Measurements from ENCODE around the gene RPS14. TPM values are rescaled to one million over a fixed set of nuclear protein-coding genes. Genes with fewer than 3 reads are reported as not detected.

RPS14 gene
- total RNA-seq, 2 donors from 2014 or later = 2,876 to 3,412 TPM

GRCh38 chr5:150411245-150411979 is 38.1 kb downstream of the RPS14 start:
- Mint-ChIP-seq H3K36me3 (peaks cover 6 to 13% of the 10 kb centered on the region in 2 donors), H3K9me3 (no peaks in the 10 kb centered on the region), H3K27ac (peak overlapping the region; percentile 94 to 98)
- DNase-seq (ENCODE audit: low spot score in 2 of 2) (peak in 1 of 2 donors; percentile 59), ATAC-seq (peak; percentile 10 to 25)

- DNase-seq (ENCODE audit: low spot score in 2 of 2) (peak in 1 of 2 donors; percentile 34), ATAC-seq (peak; percentile 23 to 29)
- Mint-ChIP-seq H3K27ac (peak overlapping the region; percentile 76 to 94), H3K9me3 (no peaks in the 10 kb centered on the region), H3K36me3 (peaks cover 6 to 19% of the 10 kb centered on the region in 2 donors)
These were observed 38.9 kb downstream of the RPS14 start for GRCh38 chr5:150410524-150411244.

- peaks cover 6 to 19% of the 10 kb centered on the region in 2 donors for H3K36me3 Mint-ChIP-seq
- peak overlapping the region; percentile 76 to 94 for H3K27ac Mint-ChIP-seq
- no peaks in the 10 kb centered on the region for H3K9me3 Mint-ChIP-seq
- DNase-seq (ENCODE audit: low spot score in 2 of 2) (peak; percentile 44 to 63), ATAC-seq (peak; percentile 35 to 37)
These were observed 39.7 kb downstream of the RPS14 start for GRCh38 chr5:150409638-150410523.

DNA sequence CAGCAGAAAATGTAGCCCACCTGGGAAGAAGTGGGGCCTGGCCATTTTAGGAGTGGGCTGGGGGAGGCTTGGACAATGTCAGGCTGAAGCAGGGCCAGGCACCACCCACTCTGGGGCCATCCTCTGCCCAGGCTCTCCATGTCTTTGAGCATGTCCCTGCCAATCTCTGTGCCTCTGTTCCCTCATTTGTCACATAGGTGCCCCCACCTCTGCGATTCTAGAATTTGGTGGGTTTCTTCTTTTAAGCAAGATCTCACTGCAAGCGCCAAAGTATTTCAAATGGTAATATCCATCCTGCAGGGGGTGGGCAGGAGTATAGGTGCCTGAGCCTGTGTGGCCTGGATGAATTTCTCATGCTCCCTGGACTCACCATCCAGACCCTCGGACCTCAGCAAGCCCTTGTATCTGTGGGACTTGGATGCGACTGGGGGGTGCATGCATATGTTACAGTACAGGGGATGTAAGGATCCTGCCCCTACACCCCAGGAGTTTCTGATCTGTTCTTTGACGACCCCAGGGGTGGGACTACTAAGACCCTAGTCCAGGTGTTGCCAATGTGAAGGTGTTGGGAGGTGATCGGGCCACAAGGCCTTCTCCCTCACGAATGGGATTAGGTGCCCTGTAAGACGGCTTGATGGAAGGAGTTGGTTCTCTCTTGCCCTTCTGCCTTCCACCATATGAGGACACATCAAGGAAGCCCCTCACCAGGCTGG is 41.2 kb downstream of the RPS14 start:
- Mint-ChIP-seq H3K27ac (peak overlapping the region in 1 of 2 donors; percentile 62), H3K9me3 (no peaks in the 10 kb centered on the region), H3K36me3 (peaks cover 6 to 19% of the 10 kb centered on the region in 2 donors)
- no peak for DNase-seq (ENCODE audit: low spot score in 2 of 2)
- no peak for ATAC-seq

GRCh38 chr5:150407096-150407720 is 42.3 kb downstream of the RPS14 start:
- peak overlapping the region in 1 of 2 donors; percentile 62 for H3K27ac Mint-ChIP-seq
- ATAC-seq (no peak), DNase-seq (ENCODE audit: low spot score in 2 of 2) (no peak)
- H3K36me3 Mint-ChIP-seq = peaks cover under 1 to 12% of the 10 kb centered on the region in 2 donors
- no peaks in the 10 kb centered on the region for H3K9me3 Mint-ChIP-seq

DNA sequence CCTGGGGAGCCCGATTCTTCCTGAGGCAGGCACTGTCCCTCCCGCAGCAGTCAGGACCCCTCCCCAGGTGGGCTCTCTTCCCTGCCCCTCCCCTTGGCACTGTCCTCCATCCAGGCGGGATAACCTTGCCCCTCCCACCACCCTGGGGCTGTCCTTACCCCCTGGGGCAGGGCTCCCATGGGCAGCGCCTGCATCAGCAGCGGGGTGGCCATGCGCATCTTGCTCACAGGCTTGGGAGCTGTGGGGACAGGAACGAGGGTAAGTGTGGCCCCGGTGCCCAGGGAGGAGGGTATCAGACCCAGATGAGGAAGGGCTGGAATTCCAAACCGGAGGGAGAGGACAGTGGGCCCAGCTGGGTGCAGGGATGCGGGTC is 42.8 kb downstream of the RPS14 start:
- Mint-ChIP-seq H3K27ac (peak overlapping the region in 1 of 2 donors; percentile 62), H3K36me3 (peaks cover 0 to 11% of the 10 kb centered on the region in 2 donors), H3K9me3 (no peaks in the 10 kb centered on the region)
- ATAC-seq (no peak), DNase-seq (ENCODE audit: low spot score in 2 of 2) (no peak)

- DNase-seq (ENCODE audit: low spot score in 2 of 2) (no peak), ATAC-seq (no peak)
- H3K9me3 Mint-ChIP-seq = no peaks in the 10 kb centered on the region
- peak overlapping the region in 1 of 2 donors; percentile 62 for H3K27ac Mint-ChIP-seq
- H3K36me3 Mint-ChIP-seq = peaks cover 0 to 16% of the 10 kb centered on the region in 2 donors
These were observed 43.3 kb downstream of the RPS14 start for GRCh38 chr5:150406103-150406722.

DNA sequence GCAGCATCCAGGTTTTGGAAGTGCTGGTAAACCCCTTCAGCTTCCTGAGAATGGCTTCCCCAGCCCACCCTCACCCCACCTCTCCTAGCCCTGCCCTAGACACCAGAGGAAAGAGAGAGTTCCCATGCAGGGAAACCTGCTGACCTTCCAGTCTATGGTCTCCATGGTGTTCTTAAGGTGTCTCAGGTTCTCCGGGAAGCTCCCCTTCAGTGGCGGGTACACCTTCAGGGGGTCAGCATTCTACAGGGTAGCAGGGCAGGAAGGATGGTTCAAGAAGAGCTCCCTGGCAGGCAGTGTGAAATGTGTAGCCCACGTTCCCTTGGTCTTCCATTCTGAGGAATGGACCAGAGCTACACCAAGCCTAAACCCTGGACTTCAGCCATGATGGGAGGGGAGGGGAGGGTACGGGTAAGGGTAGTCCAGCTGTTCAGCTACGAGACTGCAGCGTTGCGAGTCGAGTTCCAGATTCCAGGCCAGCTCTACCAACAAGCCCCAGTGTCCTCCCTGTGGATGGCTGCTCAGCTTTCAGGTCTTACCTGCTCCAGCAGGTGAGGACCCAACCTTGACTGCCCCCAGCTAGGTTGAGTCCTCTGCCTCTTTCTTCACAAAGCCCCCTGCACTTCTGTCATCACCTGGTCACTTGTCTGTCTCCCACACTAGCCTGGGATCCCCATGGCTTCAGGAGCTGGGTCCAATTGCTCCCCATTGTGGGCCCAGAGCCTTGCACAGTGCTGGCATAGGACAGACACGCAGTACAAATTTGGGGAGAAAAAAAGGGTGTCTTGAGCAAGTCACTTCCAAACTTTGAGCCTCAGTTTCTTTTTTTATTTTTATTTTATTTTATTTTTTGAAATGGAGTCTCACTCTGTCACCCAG is 44.4 kb downstream of the RPS14 start:
- Mint-ChIP-seq H3K9me3 (no peaks in the 10 kb centered on the region), H3K36me3 (peaks cover 0 to 11% of the 10 kb centered on the region in 2 donors), H3K27ac (no peak overlapping the region)
- ATAC-seq = no peak
- DNase-seq (ENCODE audit: low spot score in 2 of 2) = no peak

GRCh38 chr5:150404535-150404934 is 45.0 kb downstream of the RPS14 start:
- DNase-seq (ENCODE audit: low spot score in 2 of 2) (no peak), ATAC-seq (no peak)
- no peak overlapping the region for H3K27ac Mint-ChIP-seq
- H3K9me3 Mint-ChIP-seq = no peaks in the 10 kb centered on the region
- peaks cover 0 to 11% of the 10 kb centered on the region in 2 donors for H3K36me3 Mint-ChIP-seq

- no peaks in the 10 kb centered on the region for H3K9me3 Mint-ChIP-seq
- DNase-seq (ENCODE audit: low spot score in 2 of 2) (no peak), ATAC-seq (no peak)
- H3K36me3 Mint-ChIP-seq = peaks cover 0 to 11% of the 10 kb centered on the region in 2 donors
- H3K27ac Mint-ChIP-seq = no peak overlapping the region
These were observed 45.4 kb downstream of the RPS14 start for GRCh38 chr5:150404121-150404520.

GRCh38 chr5:150402901-150403342 is 46.6 kb downstream of the RPS14 start:
- DNase-seq (ENCODE audit: low spot score in 2 of 2) (no peak), ATAC-seq (no peak)
- Mint-ChIP-seq H3K36me3 (peaks cover 0 to 11% of the 10 kb centered on the region in 2 donors), H3K27ac (peak overlapping the region in 1 of 2 donors; percentile 31), H3K9me3 (no peaks in the 10 kb centered on the region)

DNA sequence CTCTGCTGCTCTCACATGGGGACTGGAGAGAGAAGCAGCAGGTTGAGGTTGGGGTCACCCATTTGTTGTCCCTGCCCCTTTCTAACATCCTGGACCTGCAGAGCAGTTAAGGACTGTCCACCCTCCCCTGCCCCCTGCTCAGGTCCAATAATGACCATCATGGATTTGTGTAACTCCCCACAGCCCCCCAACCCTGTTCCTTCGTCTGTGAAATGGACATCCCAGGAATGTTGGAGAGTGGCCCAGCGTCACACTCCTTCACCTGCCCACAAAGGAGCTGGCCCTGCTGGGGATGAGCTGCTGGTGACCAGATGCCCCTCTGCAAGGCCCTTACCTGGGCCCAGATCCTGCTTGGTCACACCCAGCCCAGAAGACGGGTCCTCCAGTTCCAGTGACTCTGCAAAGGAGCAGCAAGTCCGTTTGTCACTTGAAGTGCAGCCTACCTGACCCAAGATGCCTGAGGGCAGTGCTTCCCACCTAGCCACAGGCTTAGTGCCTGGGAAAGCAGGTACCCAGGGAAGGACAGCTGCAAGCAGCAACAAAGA is 47.2 kb downstream of the RPS14 start:
- Mint-ChIP-seq H3K27ac (peak overlapping the region in 1 of 2 donors; percentile 31), H3K36me3 (peaks cover 0 to 11% of the 10 kb centered on the region in 2 donors), H3K9me3 (no peaks in the 10 kb centered on the region)
- ATAC-seq (no peak), DNase-seq (ENCODE audit: low spot score in 2 of 2) (no peak)

- Mint-ChIP-seq H3K27ac (peak overlapping the region; percentile 31 to 87), H3K9me3 (no peaks in the 10 kb centered on the region), H3K36me3 (peaks cover under 1 to 12% of the 10 kb centered on the region in 2 donors)
- no peak for ATAC-seq
- DNase-seq (ENCODE audit: low spot score in 2 of 2) = no peak
These were observed 47.9 kb downstream of the RPS14 start for GRCh38 chr5:150401376-150402228.

GRCh38 chr5:150401076-150401375 is 48.5 kb downstream of the RPS14 start:
- Mint-ChIP-seq H3K9me3 (no peaks in the 10 kb centered on the region), H3K27ac (peak overlapping the region; percentile 31 to 87), H3K36me3 (peaks cover 6 to 14% of the 10 kb centered on the region in 2 donors)
- ATAC-seq (no peak), DNase-seq (ENCODE audit: low spot score in 2 of 2) (no peak)

All from activated naive CD4-positive, alpha-beta T cell treated with anti-CD3 and anti-CD28 coated beads, Interleukin-2, amount 50 U/mL, for 72 hours (primary cell).